HepG2 (cell line): Measurements from ENCODE around the gene ESYT1. TPM values are rescaled to one million over a fixed set of nuclear protein-coding genes. Genes with fewer than 3 reads are reported as not detected.

ENCODE experiments used
- AGO2 ChIP-seq: fragments of 200-400 bp; formaldehyde crosslinking; optimal IDR thresholded peaks from 2 replicates; pipeline ENCODE3; 2017; ENCODE audit warnings: mild to moderate bottlenecking, low read depth, low read length, moderate library complexity
- AKNA ChIP-seq: sonication (generic); formaldehyde crosslinking; IDR thresholded peaks from 2 replicates; pipeline ENCODE4 v1.4.0; 2020; ENCODE audit warnings: missing genetic modification reagents, borderline replicate concordance
- BCLAF1 ChIP-seq: fragments of 450-650 bp; IDR thresholded peaks from 2 replicates; pipeline ENCODE4 v1.6.1; 2017; ENCODE audit warnings: mild to moderate bottlenecking
- DNMT3B ChIP-seq: conservative IDR thresholded peaks from 2 replicates; pipeline ENCODE4 v1.6.1; 2016; ENCODE audit warnings: missing biosample characterization, control low read depth
- ERF ChIP-seq: IDR thresholded peaks from 2 replicates; pipeline ENCODE4 v1.6.1; 2018; ENCODE audit warnings: missing biosample characterization, missing genetic modification reagents
- FOXK1 ChIP-seq: sonication (generic); formaldehyde crosslinking; IDR thresholded peaks from 2 replicates; pipeline ENCODE4 v1.4.0; 2020; ENCODE audit warnings: low read depth, missing genetic modification reagents, borderline replicate concordance
- GATAD2A ChIP-seq: IDR thresholded peaks from 2 replicates; pipeline ENCODE4 v1.6.1; 2016
- MAZ ChIP-seq, 2 experiments: sonication (generic) in 1 of 2; formaldehyde crosslinking in 1 of 2; IDR thresholded peaks; 2 replicates each; pipeline versions ENCODE4 v1.5.0 to v1.6.1; 2012 to 2020; ENCODE audit warnings: low read depth in 2 of 2, mild to moderate bottlenecking in 2 of 2, borderline replicate concordance in 1 of 2, improper control_type of control experiment in 1 of 2, low read length in 1 of 2, missing genetic modification reagents in 1 of 2, moderate library complexity in 1 of 2
- MZF1 ChIP-seq: sonication (generic); formaldehyde crosslinking; IDR thresholded peaks from 2 replicates; pipeline ENCODE4 v1.8.1; 2023; ENCODE audit warnings: mild to moderate bottlenecking, missing genetic modification reagents, borderline replicate concordance
- PATZ1 ChIP-seq: sonication (generic); formaldehyde crosslinking; IDR thresholded peaks from 2 replicates; pipeline ENCODE4 v1.4.0; 2020; ENCODE audit warnings: missing genetic modification reagents
- SALL1 ChIP-seq: sonication (generic); formaldehyde crosslinking; IDR thresholded peaks from 2 replicates; pipeline ENCODE4 v1.8.0; 2022; ENCODE audit warnings: mild to moderate bottlenecking, missing genetic modification reagents
- SAP130 ChIP-seq: IDR thresholded peaks from 2 replicates; pipeline ENCODE4 v1.6.1; 2016; ENCODE audit warnings: low read depth
- ZBTB3 ChIP-seq: sonication (generic); formaldehyde crosslinking; IDR thresholded peaks from 2 replicates; pipeline ENCODE4 v1.4.0; 2020; ENCODE audit warnings: low read depth, mild to moderate bottlenecking, moderate library complexity, missing genetic modification reagents, borderline replicate concordance
- ZMAT5 ChIP-seq: sonication (generic); formaldehyde crosslinking; IDR thresholded peaks from 2 replicates; pipeline ENCODE4 v1.5.0; 2020; ENCODE audit warnings: mild to moderate bottlenecking, low read depth, missing genetic modification reagents, borderline replicate concordance
- ZNF75D ChIP-seq: sonication (generic); formaldehyde crosslinking; IDR thresholded peaks from 2 replicates; pipeline ENCODE4 v1.8.1; 2023; ENCODE audit warnings: missing genetic modification reagents, mild to moderate bottlenecking, borderline replicate concordance
- ZNF788 ChIP-seq: sonication (generic); formaldehyde crosslinking; IDR thresholded peaks from 2 replicates; pipeline ENCODE4 v1.5.0; 2020; ENCODE audit warnings: mild to moderate bottlenecking, missing genetic modification reagents, borderline replicate concordance
- ZNF883 ChIP-seq: sonication (generic); formaldehyde crosslinking; IDR thresholded peaks from 2 replicates; pipeline ENCODE4 v1.5.1; 2020; ENCODE audit warnings: mild to moderate bottlenecking, missing genetic modification reagents; ENCODE audit errors: not compliant biosample characterization
- ZZZ3 ChIP-seq: sonication (generic); formaldehyde crosslinking; IDR thresholded peaks from 2 replicates; pipeline ENCODE4 v1.4.0; 2020; ENCODE audit warnings: missing genetic modification reagents, mild to moderate bottlenecking, borderline replicate concordance
- polyA plus RNA-seq, 8 experiments: library from polyadenylated mRNA; depleted of rRNA in 3 of 8; stranded (reverse) in 7 of 8; unstranded in 1 of 8; fragments of >200 nt; fragmentation: Illumina TruSeq in 4 of 8; extraction: Trizol in 4 of 8; gene quantifications; 2 replicates each; pipeline versions ENCODE4 v1.2.1 to v1.2.3, GENCODE V29; 2011 to 2016; ENCODE audit warnings: low read depth in 4 of 8, missing spikeins in 1 of 8, mixed read lengths in 1 of 8; ENCODE audit not compliant: insufficient read depth in 1 of 8
- total RNA-seq, 5 experiments: library from RNA; depleted of rRNA; stranded (reverse); fragments of >200 nt; fragmentation: Illumina TruSeq; extraction: Trizol; gene quantifications; 2 replicates each; pipeline ENCODE4 v1.2.3, GENCODE V29; 2016; ENCODE audit warnings: low read depth in 1 of 5

Gene ESYT1
- total and polyA plus RNA-seq, 2 of the 13 experiments (the other 11 are each of a cell fraction or from before 2014, with no cell fraction given), result 66.9 to 71.0 TPM

GRCh38 chr12:56129206-56129941 lies 1.3 kb downstream of the ESYT1 start (continued):
- TF ChIP-seq ZBTB3, result no peak
- peak; percentile 81 for TF ChIP-seq SAP130 (CRISPR knock-in tag)
- TF ChIP-seq ZZZ3, result no peak
- no peak for TF ChIP-seq AKNA (CRISPR knock-in tag)
- TF ChIP-seq ZMAT5 (CRISPR knock-in tag), result no peak
- no peak for TF ChIP-seq ZNF883
- 0 out of 2 replicates have a peak, but pooled peaks have one; percentile 59 for TF ChIP-seq ERF (CRISPR knock-in tag)
- no peak for TF ChIP-seq FOXK1
- TF ChIP-seq PATZ1 (CRISPR knock-in tag), result 0 out of 2 replicates have a peak, but pooled peaks have one; percentile 53
- no peak for TF ChIP-seq BCLAF1
- peak; percentile 43; the same call in 1 of the 2 replicates for TF ChIP-seq SALL1 (CRISPR knock-in tag)
- TF ChIP-seq ZNF788 (CRISPR knock-in tag), result 0 out of 2 replicates have a peak, but pooled peaks have one; percentile 46
- 0 out of 2 replicates have a peak, but pooled peaks have one; percentile 10 for TF ChIP-seq GATAD2A (CRISPR knock-in tag)
- 0 out of 2 replicates have a peak, but pooled peaks have one; percentile 35 for TF ChIP-seq MZF1 (CRISPR knock-in tag)
- TF ChIP-seq AGO2, result peak; percentile 70
- TF ChIP-seq ZNF75D (CRISPR knock-in tag), result no peak
- TF ChIP-seq MAZ (IDR thresholded peaks at IDR 0.05; ENCODE audit: borderline replicate concordance, low read depth, low read length), result no peak
- peak; percentile 33; the same call in 1 of the 2 replicates for TF ChIP-seq MAZ (CRISPR knock-in tag; IDR thresholded peaks at IDR 0.05; ENCODE audit: low read depth)
- peak; percentile 53; the same call in 1 of the 2 replicates for TF ChIP-seq DNMT3B (CRISPR knock-in tag)
